AG09309 (cell line): ENCODE results near the gene CLCF1.

Experiments used
- DNase-seq: peaks from one replicate; pipeline ENCODE4 v3.0.0-alpha.2; 2010; ENCODE audit warnings: low read depth
- H3K4me3 ChIP-seq: 2 replicates; pipeline ENCODE4 v1.5.1; 2011; ENCODE audit warnings: mild to moderate bottlenecking, low read depth, low read length, moderate library complexity; ENCODE audit not compliant: control insufficient read depth
- CTCF ChIP-seq: IDR thresholded peaks from 2 replicates; pipeline ENCODE4 v1.5.1; 2011; ENCODE audit warnings: mild to moderate bottlenecking, low read depth, low read length, inconsistent platforms; ENCODE audit not compliant: insufficient read depth, control insufficient read depth; ENCODE audit errors: missing control alignments

The CLCF1 gene

GRCh38 chr11:67372321-67372992 is 941 bp downstream of the CLCF1 start:
- no peak for TF ChIP-seq CTCF
- H3K4me3 ChIP-seq, result peak overlapping the region; percentile 85
- DNase-seq, result no peak

- no peak for DNase-seq
- no peak for TF ChIP-seq CTCF
- H3K4me3 ChIP-seq, result peak overlapping the region; percentile 85
Measured at GRCh38 chr11:67371911-67372320, 1.5 kb downstream of the CLCF1 start.

- H3K4me3 ChIP-seq, result peak overlapping the region; percentile 85
- no peak for DNase-seq
- peak; percentile 70 for TF ChIP-seq CTCF
Measured at GRCh38 chr11:67371189-67371910, 2.0 kb downstream of the CLCF1 start.

GRCh38 chr11:67370351-67371076 is 2.9 kb downstream of the CLCF1 start:
- no peak for DNase-seq

GRCh38 chr11:67369801-67370284 is 3.6 kb downstream of the CLCF1 start:
- DNase-seq, result no peak
- H3K4me3 ChIP-seq, result peak overlapping the region; percentile 3; the same call in 1 of the 2 replicates

More at GRCh38 chr11:67370351-67371076, 2.9 kb downstream of the CLCF1 start:
- H3K4me3 ChIP-seq, result peak overlapping the region; percentile 85
- TF ChIP-seq CTCF, result no peak

More at GRCh38 chr11:67369801-67370284, 3.6 kb downstream of the CLCF1 start:
- no peak for TF ChIP-seq CTCF
